Effector CD8-positive, alpha-beta T cell (primary cell): Measurements from ENCODE around the gene ATP2C2.
"Not testable (repeated sequence)": the region's sequence is repeated elsewhere in the genome, so short reads cannot be mapped to it uniquely, and the experiment has no call there.

Source experiments
- DNase-seq: peaks from one replicate; lab custom pipeline; 2025; lab: John Stamatoyannopoulos, UW

The ATP2C2 gene

DNA sequence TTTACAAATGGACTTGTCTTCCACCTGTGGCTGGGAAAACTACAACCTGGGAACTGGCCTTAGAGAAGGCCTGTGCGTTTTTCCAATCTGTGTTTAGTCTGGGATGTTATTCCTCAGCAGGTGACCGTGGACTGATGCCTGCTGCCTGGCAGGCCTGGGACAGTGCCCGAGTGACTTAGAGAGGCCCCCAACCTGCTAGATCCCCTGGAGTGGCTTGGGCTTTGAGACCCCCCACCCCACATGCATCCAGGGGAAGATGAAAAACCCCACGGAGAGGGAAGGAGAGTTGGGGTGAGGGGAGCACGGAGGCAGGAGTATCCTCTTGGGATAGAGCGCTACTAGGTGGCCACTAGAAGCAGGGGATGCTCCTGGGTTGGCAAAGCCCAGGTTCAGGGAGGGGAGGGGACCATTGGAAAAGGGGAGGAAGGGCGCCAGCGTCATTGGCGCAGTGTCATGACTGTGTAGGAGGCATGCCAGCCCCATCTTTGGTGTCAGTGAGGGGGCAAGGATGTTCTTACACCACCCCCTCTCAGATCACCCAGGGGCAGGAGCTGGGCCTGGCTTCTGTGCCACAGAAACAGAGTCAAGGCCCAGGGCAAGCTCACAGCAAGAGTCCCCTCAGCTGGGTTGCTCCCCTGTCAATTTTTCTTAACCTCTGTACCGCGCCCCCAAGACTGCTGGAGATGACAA is 82.0 kb downstream of the ATP2C2 start:
- no peak for DNase-seq

DNA sequence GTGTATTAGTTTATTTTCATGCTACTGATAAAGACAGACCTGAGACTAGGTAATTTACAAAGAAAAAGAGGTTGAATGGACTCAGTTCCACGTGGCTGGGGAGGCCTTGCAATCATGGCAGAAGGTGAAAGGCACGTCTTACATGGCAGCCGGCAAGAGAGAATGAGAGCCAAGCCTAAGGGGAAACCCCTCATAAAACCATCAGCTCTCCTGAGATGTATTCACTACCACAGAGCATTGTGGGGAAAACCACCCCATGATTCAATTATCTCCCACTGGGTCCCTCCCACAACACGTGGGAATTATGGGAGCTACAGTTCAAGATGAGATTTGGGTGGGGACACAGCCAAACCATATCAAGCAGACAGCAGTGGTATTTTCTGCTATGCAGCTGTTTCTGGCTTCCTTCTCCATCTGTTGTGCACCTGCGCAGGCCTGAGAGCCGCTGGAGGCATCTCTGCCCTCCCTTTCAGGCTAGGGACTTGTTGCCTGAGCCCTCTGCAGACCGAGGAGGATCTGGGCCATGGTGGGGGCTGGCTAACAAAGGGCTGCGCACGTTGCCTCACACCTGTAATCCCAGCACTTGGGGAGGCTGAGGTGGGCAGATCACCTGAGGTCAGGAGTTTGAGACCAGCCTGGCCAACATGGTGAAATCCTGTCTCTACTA is 82.8 kb downstream of the ATP2C2 start:
- not testable (repeated sequence) for DNase-seq

DNA sequence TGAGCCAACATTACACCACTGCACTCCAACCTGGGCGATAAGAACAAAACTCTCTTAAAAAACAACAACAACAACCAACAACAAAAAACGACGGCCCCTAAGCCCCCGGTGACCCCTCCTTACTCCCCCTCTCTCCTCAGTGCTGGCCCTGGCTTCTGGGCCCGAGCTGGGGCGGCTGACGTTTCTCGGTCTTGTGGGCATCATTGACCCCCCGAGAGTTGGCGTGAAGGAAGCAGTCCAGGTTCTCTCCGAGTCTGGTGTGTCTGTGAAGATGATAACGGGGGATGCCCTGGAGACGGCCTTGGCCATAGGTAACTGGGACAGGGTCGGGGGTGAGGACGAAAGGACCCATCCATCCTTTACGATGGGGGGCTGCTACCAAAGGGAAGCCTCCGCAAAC is 83.4 kb downstream of the ATP2C2 start:
- no peak for DNase-seq

DNA sequence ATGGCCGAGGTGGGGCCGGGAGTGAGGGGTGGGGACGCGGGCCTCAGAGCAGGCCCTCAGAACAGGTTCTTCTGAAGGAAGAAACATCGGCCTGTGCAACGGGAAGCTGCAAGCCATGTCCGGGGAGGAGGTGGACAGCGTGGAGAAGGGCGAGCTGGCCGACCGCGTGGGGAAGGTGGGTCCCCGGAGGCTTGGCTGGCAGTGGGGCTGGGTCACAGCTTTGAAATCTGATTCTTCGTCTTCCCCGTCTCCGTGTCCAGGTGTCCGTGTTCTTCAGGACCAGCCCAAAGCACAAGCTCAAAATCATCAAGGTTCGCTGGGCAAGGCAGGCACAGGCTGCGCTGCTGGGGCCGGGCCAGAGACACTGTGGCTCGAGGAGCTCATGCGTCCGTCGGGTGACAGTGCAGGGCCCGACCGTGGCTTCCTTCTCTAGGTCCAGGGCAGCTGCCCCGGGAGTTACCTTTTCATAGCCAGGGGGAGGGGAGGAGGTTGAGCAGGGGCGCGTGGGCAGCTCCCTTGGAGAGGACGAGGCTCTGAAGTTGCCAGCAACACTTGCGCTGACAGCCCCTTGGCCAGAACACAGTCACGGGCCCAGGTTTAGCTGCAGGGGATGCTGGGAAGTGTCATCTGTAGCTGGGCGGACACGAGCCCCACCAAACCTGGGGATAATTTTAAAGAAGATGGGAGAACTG is 84.9 kb downstream of the ATP2C2 start:
- DNase-seq, result no peak

DNA sequence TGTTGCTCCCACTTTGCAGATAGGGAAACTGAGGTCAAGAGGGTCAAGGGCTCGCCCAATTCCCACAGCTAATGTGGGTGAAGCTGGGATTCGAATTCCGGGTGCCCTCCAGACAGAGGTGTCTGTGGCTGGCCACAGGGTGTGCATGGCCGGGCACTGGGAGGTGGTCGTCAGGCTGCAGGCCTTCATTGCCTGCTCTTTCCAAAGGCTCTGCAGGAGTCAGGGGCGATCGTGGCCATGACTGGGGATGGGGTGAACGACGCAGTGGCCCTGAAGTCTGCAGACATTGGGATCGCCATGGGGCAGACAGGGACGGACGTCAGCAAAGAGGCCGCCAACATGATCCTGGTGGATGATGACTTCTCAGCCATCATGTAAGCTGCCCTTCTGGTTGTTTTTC is 86.3 kb downstream of the ATP2C2 start:
- DNase-seq, result no peak

DNA sequence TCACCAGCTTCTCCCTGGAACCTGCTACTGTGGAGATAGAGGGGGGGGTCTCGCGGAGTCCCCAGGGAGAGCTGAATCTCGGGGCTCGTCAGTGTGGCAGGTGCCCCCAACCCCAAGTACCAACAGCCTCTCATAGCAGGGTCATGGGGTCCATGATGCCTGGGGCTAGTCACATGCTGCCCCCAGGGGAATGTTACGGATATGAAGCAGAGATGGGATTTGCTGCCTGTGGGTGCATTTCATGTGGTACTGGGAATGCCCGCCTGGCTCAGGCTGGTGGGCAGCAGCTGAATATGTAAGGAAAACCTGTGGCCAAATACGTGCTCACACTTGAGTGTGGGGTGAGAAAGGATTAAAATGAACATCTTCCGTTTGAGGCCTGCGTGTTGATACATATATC is 86.7 kb downstream of the ATP2C2 start:
- DNase-seq, result no peak

DNA sequence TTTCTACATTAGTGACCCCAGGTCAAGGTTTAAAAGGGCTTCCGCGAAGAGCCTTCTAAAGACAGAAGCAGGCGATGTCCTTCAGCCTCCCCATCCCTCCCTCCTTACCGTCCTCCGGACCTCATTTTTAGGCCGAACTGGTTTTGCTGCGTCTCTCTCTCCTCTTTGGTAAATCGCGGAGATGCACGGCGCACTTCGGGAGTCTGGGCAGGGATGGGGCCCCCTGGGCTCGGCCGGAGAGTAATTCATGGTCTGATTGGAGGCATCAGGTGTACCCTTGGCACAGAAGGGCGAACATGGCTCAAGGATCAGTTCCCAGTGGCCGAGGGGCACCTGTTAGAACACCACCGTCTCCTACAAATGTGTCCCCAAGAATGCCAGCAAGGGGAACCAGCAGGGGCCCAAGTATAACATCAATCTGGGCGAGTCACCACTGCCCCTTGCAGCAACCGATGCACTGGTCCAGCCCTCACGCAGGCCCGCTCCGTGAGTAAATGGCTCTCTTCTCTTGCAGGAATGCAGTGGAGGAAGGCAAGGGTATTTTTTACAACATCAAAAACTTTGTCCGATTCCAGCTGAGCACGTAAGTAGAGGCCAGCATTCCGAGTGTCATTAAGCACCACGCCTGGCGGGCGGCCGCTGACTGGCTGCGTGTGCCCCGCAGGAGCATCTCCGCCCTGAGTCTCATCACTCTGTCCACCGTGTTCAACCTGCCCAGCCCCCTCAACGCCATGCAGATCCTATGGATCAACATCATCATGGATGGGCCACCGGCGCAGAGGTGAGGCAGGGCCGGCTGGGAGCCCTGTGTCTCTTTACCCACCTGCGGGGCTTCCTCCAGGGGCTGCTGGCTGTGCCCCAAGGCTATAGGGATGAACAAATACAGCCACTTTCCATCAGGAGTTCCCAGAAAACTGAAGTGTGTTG is 90.5 kb downstream of the ATP2C2 start:
- no peak for DNase-seq

DNA sequence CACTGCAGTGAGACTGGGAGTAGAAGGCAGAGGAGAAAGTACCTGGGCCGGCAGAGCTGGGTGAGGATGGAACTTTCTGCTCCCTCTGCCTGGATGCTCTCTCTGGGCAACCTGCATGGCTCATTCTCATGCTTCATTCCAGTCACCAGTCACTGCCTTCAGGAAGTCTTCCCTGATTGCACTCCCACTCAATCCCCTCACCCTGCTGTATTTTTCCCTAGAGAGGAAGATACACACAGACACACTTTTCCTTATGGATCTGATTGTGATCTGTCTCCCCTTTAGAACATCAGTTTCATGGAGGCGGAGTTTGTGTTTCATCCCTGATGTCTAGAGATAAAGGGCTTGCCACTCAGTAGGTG is 91.2 kb downstream of the ATP2C2 start:
- DNase-seq, result no peak

DNA sequence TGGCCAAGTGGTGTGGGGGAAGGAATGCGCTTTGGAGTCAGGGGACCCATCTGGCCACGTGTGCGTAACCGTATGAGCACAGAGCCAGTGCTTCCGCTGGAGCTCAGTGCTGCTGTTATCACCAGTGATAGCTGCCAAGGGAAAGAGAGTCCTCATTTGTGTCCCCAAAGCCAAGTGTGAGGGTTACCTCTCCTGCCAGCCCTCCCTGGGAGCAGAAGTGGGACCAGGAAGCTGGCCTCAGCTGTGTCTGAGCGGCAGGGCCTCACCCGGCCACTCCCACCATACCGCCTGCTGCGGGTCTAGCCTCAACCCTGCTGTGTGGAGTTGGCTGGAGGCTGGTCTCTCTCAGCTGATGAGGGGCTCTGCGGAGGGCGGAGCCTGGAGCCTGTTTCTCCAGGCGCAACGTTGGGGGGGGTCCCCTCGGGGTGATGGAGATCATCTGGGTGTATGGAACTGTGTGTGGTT is 91.6 kb downstream of the ATP2C2 start:
- no peak for DNase-seq

DNA sequence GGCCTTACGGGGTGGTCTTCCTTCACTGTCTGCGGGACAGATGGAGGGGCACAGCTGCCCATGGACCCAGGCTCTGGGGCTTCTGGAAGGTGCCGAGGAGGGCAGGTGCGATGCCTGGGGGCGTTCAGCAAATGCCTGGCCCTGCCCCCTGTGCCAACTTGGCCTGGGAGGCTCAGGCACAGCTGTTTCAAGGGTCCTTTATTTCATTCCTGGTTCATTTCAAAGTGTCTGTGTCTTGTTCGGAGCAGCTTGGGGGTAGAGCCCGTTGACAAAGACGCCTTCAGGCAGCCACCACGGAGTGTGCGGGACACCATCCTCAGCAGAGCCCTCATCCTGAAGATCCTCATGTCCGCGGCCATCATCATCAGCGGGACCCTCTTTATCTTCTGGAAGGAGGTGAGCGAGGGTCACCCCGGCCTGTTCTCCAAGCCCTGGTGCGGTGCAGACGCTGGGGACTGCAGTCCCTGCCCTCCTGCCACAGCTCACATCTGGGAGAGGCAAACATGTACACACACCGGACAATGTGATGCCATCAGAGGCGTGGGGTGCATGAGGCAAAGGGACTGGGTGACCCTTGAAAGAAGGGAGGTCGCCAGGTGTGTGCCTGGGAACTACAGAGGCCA is 92.2 kb downstream of the ATP2C2 start:
- no peak for DNase-seq

DNA sequence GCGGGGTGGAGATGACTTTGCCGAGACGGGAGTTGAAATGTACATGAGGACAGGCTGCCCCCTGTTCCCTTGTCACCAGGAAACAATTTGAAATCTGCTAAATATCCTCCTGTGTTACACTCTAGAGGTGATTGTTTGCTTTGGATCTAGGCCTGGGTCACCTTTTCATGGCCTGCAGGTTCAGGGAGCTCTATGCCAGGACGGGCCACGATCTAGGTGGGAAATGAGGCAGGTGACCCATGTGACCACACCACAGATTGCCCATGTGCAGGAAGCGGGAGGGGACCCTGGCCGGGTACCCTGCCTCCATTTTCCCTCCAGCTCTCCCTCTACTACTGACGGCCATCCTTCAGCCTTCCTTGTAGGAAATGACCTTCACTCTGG is 92.7 kb downstream of the ATP2C2 start:
- DNase-seq, result no peak

DNA sequence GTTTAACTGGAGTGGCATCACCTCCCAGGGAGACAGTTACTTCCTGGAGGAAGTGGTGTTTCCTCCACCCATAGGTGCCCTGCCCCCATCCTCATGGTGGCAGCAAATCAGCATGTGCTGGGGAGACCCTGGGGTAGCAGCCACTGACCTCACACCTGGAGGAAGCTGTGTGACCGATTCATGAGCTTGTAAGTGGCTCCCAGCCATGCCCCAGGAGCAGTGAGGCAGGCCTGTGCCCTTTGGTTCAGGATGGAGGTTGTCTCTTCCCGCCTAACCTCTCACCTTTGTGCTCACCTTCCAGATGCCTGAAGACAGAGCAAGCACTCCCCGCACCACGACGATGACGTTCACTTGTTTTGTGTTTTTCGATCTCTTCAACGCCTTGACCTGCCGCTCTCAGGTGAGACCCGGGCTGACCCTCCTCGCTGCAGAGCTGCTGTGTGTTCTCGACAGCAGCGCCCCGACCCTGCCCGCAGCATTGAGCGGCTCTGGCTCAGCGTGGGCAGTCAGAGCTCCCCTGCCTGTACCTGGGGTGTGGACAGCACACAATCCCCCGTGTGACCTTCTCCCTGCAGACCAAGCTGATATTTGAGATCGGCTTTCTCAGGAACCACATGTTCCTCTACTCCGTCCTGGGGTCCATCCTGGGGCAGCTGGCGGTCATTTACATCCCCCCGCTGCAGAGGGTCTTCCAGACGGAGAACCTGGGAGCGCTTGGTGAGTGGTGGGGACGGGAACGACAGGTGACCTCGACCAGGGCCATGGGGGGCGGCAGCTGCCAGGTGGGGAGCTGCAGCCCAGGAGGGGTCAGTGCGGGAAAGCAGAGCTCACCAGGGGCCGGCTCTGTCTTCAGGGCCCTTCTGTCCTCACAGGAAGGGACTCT is 93.3 kb downstream of the ATP2C2 start:
- no peak for DNase-seq

DNA sequence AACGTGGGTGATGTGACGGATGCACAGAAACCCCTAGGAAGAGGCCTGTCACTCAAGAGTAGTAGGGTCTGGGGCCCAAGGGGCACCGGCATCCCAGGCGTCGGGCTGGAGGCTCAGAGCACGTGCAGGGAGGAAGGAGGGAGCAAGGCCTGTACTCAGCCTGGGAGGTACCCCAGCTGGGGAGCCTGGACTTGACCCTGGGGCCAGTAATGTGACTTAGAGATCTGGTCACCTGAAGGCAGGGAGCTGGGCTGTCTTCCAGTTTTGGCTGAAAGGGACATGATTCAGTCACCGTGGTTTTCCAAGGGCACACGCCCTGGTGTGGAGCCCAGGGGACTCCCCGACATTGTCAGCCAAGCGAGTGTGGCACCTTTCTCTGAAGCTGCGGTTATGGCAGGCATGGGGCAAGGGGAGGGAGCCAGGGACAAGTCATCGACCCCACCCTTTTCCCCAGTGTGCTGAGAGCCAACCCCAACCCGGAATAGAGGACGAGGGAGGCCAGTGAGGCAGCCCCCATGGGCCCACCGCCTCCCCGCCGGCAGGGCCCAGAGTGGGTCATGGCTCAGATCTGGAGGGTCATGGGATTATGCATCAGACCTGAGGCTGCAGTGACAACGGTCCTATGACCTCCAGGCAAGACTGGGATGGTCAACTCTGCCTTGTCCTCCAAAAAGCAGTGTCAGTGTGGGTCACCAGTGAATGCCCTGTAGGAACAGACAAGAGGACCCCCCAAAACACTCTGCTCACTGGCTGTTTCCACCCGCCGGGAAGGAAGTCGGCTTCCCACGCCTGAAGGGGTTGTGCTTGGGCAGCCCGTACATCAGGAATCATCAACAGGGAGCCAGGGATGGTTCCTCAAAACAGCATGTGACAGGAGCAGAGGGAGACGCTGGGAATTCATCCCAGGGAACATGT is 94.2 kb downstream of the ATP2C2 start:
- no peak for DNase-seq

DNA sequence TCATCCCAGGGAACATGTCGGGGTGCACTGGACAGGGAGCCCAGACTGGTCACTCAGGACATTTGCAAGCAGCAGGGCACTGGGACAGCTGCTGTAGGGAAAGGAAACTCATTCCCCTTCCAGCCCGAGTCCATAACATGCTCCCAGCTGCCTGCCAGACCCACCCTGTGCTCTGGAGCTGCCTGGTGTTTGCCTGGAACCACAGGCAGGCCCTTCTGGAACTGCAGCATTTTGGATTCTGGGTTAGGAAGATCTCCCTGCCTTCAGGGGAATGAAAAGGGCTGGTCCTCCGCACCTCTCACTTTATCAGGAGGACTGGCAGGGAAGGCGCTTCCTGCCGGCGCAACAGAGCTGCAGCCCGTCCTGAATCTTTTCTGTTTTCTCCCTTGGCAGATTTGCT is 94.9 kb downstream of the ATP2C2 start:
- DNase-seq, result no peak

DNA sequence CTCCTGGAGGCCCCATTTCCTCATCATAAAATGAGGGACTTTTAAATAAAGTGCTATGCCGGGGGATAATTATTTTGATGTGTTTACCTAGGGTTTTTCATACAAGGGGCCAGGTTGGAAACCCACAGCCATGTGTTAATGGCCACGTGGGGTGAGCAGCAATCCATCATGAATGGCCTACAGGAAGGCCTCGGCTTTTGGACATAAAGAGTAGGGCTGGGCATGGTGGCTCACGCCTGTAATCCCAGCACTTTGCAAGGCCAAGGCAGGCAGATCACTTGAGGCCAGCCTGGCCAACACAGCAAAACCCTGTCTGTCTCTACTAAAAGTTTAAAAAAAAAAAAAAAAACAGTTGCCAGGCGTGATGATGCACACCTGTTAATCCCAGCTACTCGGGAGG is 95.8 kb downstream of the ATP2C2 start:
- DNase-seq, result no peak

DNA sequence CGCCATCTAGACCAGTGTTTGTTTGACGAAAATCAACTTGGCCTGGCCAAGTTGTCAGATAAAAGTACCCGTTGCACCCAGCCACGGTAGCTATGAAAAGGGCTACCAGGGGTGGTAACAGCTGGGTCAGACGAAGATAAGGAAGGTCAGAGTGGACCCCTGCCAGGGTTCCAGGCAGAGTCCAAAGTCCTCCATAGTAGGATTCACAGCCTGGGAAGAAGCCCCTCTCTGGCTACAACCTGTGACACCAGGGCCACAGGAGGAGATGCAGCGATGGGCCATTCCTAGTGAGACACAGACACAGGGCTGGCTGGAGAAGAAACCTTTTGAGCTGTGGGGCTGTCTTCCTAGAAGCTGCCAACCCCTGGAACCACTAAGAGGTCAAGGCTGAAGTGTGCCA is 96.8 kb downstream of the ATP2C2 start:
- no peak for DNase-seq

DNA sequence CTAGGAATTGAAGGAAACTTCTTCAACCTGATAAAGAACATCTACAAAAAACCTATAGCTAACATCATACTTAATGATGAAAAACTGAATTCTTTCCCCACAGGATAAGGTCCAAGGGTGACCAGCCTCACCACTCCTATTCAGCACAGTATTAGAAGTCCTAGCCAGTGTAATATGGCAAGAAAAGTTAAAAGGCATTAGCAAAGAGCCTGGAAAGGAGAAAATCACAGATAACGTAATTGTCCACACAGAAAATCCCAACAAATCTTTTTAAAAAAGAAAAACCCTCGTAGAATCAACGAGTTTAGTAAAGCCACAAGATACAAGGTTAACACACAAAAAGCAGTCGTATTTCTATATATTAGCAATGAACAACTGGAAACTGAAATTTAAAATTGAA is 98.4 kb downstream of the ATP2C2 start:
- DNase-seq, result no peak

DNA sequence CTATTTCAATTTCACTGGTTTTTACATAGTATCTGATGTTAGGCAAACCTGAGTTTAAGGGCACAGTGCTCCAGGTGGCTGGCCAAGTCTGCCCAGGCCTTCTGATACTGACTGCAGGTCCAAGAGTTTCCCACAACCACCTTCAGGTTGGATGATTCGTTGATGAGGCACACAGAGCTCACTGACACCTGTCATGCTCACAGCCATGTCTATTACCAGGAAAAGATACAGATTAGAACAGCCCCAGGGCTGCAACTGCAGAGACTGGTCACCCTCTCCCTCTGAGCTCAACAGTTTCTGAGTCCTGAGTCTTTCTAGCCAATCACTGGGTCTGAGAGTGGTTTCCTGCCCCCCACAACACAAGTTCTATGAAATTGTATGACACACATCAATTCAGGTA is 98.9 kb downstream of the ATP2C2 start:
- DNase-seq, result no peak

DNA sequence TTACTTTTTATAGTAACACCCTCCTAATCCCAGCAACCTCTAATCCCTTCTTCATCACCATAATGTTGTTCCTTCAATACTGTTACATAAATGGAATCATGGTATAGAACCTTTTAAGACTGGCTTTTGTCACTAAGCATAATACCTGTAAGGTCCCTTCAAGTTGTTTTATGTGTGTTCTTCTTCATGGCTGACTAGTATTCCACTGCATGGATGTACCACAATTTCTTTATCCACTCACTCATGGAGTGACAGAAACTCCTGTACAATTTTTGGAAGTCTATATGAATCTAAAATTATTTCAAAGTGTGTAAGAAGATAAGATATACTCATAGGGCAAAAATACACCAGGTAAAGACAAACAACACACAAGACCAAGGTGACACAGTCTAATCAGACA is 99.4 kb downstream of the ATP2C2 start:
- no peak for DNase-seq

DNA sequence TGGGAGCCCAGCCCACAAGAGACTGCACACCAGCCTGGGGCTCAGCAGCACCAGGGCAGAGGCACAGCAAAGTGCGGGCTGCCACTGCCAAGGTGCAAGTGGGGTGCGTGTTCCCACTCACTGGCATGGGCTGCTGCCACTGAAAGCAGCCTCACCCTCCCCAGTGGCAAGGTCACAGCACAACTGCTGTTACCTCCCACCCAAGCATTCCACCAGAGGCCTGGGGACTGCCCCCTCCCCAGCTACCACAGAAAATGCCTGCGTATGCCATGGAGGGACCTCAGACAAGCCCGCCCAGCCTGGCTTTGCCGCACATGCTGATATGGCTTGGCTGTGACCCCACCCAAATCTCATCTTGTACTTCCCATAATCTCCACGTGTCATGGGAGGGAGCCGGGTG is 103.0 kb downstream of the ATP2C2 start:
- DNase-seq, result no peak
